WTC11 (cell line): ENCODE results near the gene GLRX2. TPM values are rescaled to one million over a fixed set of nuclear protein-coding genes. Genes with fewer than 3 reads are reported as not detected.

Experiments used
- ATAC-seq: fragments of 200-7000 bp; cut with Tn5 transposase; 2 replicates; pipeline ENCODE4 v1.10.0; 2021; ENCODE audit warnings: mild to moderate bottlenecking, moderate library complexity
- CTCF ChIA-PET: fragments of 300-600 bp; sonication (Branson Sonifier 250); formaldehyde crosslinking; loops from one replicate; lab custom pipeline; 2021; ENCODE audit warnings: antibody characterized with exemption; lab: Charles Lee
- POLR2A ChIA-PET: fragments of 350-600 bp; sonication (Branson Sonifier 250); formaldehyde crosslinking; loops from one replicate; lab custom pipeline; 2021; ENCODE audit warnings: antibody characterized with exemption; lab: Charles Lee
- DNase-seq: peaks from one replicate; pipeline ENCODE4 v3.0.0; 2021; ENCODE audit warnings: low spot score
- H3K27ac Mint-ChIP-seq: 2 replicates; pipeline ENCODE4 v1.8.0; 2021; ENCODE audit warnings: mixed read lengths
- H3K27me3 Mint-ChIP-seq: 2 replicates; pipeline ENCODE4 v1.8.0; 2021; ENCODE audit warnings: low read depth, mild to moderate bottlenecking, moderate library complexity, mixed read lengths
- H3K36me3 Mint-ChIP-seq: 2 replicates; pipeline ENCODE4 v1.8.0; 2021; ENCODE audit warnings: mixed read lengths
- H3K4me1 Mint-ChIP-seq: 2 replicates; pipeline ENCODE4 v1.8.0; 2022; ENCODE audit warnings: mixed read lengths
- H3K4me3 Mint-ChIP-seq: 2 replicates; pipeline ENCODE4 v1.8.0; 2021; ENCODE audit warnings: mild to moderate bottlenecking, moderate library complexity, mixed read lengths
- H3K9me3 Mint-ChIP-seq: 2 replicates; pipeline ENCODE4 v1.8.0; 2021; ENCODE audit warnings: mixed read lengths
- ATF1 ChIP-seq: sonication (generic); formaldehyde crosslinking; IDR thresholded peaks from 2 replicates; pipeline ENCODE4 v1.8.1; 2023; ENCODE audit warnings: mild to moderate bottlenecking, moderate library complexity, missing genetic modification reagents
- CBFB ChIP-seq: sonication (generic); formaldehyde crosslinking; IDR thresholded peaks from 2 replicates; pipeline ENCODE4 v1.8.1; 2022; ENCODE audit warnings: mild to moderate bottlenecking, low read depth, missing genetic modification reagents
- CDX4 ChIP-seq: fragments of 250-450 bp; sonication (Bioruptor Pico); IDR thresholded peaks from 2 replicates; pipeline ENCODE4 v1.9.0; 2021; ENCODE audit warnings: moderate library complexity, mild to moderate bottlenecking, inconsistent platforms, borderline replicate concordance
- ETV6 ChIP-seq: sonication (generic); formaldehyde crosslinking; IDR thresholded peaks from 2 replicates; pipeline ENCODE4 v1.8.1; 2022; ENCODE audit warnings: mild to moderate bottlenecking, missing genetic modification reagents
- FOXJ3 ChIP-seq: sonication (generic); formaldehyde crosslinking; IDR thresholded peaks from 2 replicates; pipeline ENCODE4 v1.9.0; 2021; ENCODE audit warnings: missing genetic modification reagents, mild to moderate bottlenecking, borderline replicate concordance
- GTF2I ChIP-seq: fragments of 250-450 bp; sonication (Bioruptor Pico); conservative IDR thresholded peaks from 2 replicates; pipeline ENCODE4 v1.4.0; 2021; ENCODE audit warnings: mild to moderate bottlenecking
- IRF1 ChIP-seq: sonication (generic); formaldehyde crosslinking; IDR thresholded peaks from 2 replicates; pipeline ENCODE4 v1.8.0; 2023; ENCODE audit warnings: missing genetic modification reagents
- JUN ChIP-seq: sonication (generic); formaldehyde crosslinking; IDR thresholded peaks from 2 replicates; pipeline ENCODE4 v1.8.0; 2023; ENCODE audit warnings: mild to moderate bottlenecking, missing genetic modification reagents
- KAT7 ChIP-seq: sonication (generic); formaldehyde crosslinking; IDR thresholded peaks from 2 replicates; pipeline ENCODE4 v1.8.1; 2023; ENCODE audit warnings: missing genetic modification reagents, mild to moderate bottlenecking, borderline replicate concordance
- MAX ChIP-seq: sonication (generic); formaldehyde crosslinking; IDR thresholded peaks from 2 replicates; pipeline ENCODE4 v1.8.0; 2022; ENCODE audit warnings: mild to moderate bottlenecking, missing genetic modification reagents
- OVOL2 ChIP-seq: fragments of 250-450 bp; sonication (Bioruptor Pico); IDR thresholded peaks from 2 replicates; pipeline ENCODE4 v1.9.0; 2021; ENCODE audit warnings: mild to moderate bottlenecking, borderline replicate concordance
- PREB ChIP-seq: sonication (generic); formaldehyde crosslinking; IDR thresholded peaks from 2 replicates; pipeline ENCODE4 v1.8.1; 2022; ENCODE audit warnings: mild to moderate bottlenecking, missing genetic modification reagents, moderate library complexity, borderline replicate concordance
- PRRX2 ChIP-seq: fragments of 250-450 bp; sonication (Bioruptor Pico); IDR thresholded peaks from 2 replicates; pipeline ENCODE4 v1.8.0; 2021; ENCODE audit warnings: mild to moderate bottlenecking
- SP1 ChIP-seq: sonication (generic); formaldehyde crosslinking; conservative IDR thresholded peaks from 2 replicates; pipeline ENCODE4 v1.8.1; 2022; ENCODE audit warnings: missing genetic modification reagents
- TCF7 ChIP-seq: sonication (generic); formaldehyde crosslinking; IDR thresholded peaks from 2 replicates; pipeline ENCODE4 v1.8.0; 2022; ENCODE audit warnings: mild to moderate bottlenecking, low read depth, missing genetic modification reagents, moderate library complexity
- ZNF232 ChIP-seq: sonication (generic); formaldehyde crosslinking; IDR thresholded peaks from 2 replicates; pipeline ENCODE4 v1.8.0; 2022; ENCODE audit warnings: mild to moderate bottlenecking, missing genetic modification reagents
- ZNF263 ChIP-seq: sonication (generic); formaldehyde crosslinking; IDR thresholded peaks from 2 replicates; pipeline ENCODE4 v1.8.1; 2022; ENCODE audit warnings: low read depth, mild to moderate bottlenecking, moderate library complexity, missing genetic modification reagents
- ZNF317 ChIP-seq: sonication (generic); formaldehyde crosslinking; IDR thresholded peaks from 2 replicates; pipeline ENCODE4 v1.8.1; 2023; ENCODE audit warnings: low read depth, mild to moderate bottlenecking, moderate library complexity, missing genetic modification reagents, borderline replicate concordance
- ZNF396 ChIP-seq: fragments of 250-450 bp; sonication (Bioruptor Pico); IDR thresholded peaks from 2 replicates; pipeline ENCODE4 v1.8.0; 2021; ENCODE audit warnings: mild to moderate bottlenecking, moderate library complexity, borderline replicate concordance
- total RNA-seq: library from RNA; stranded (reverse); gene quantifications from 3 replicates; pipeline ENCODE4 v1.2.3, GENCODE V29; 2021
- TF ChIP-seq, protein P1 (sequence below): fragments of 250-450 bp; sonication (Bioruptor Pico); IDR thresholded peaks from 2 replicates; pipeline ENCODE4 v2.1.2; 2022; ENCODE audit warnings: mild to moderate bottlenecking, moderate library complexity

The GLRX2 gene
- total RNA-seq, 1 experiment from 2014 or later, result 8.4 TPM

GRCh38 chr1:193110864-193111263, 5.7 kb upstream of the GLRX2 start:
- H3K36me3 Mint-ChIP-seq, result no peaks in the 10 kb centered on the region
- no peak overlapping the region for H3K27ac Mint-ChIP-seq
- no peak overlapping the region for H3K4me3 Mint-ChIP-seq
- DNase-seq (no peak), ATAC-seq (no peak)
- TF ChIP-seq CBFB (CRISPR knock-in tag), result no peak
- TF ChIP-seq ZNF317 (CRISPR knock-in tag), result no peak
- TF ChIP-seq OVOL2 (CRISPR knock-in tag), result no peak
- TF ChIP-seq IRF1, result no peak
- no peak for TF ChIP-seq JUN
- no peak for TF ChIP-seq ZNF263 (CRISPR knock-in tag)
- no peak for TF ChIP-seq ATF1 (CRISPR knock-in tag)
- no peak for TF ChIP-seq ETV6 (CRISPR knock-in tag)
- TF ChIP-seq CDX4 (CRISPR knock-in tag), result no peak
- TF ChIP-seq KAT7, result no peak
- no peak for TF ChIP-seq MAX (CRISPR knock-in tag)
- TF ChIP-seq, protein P1, sequence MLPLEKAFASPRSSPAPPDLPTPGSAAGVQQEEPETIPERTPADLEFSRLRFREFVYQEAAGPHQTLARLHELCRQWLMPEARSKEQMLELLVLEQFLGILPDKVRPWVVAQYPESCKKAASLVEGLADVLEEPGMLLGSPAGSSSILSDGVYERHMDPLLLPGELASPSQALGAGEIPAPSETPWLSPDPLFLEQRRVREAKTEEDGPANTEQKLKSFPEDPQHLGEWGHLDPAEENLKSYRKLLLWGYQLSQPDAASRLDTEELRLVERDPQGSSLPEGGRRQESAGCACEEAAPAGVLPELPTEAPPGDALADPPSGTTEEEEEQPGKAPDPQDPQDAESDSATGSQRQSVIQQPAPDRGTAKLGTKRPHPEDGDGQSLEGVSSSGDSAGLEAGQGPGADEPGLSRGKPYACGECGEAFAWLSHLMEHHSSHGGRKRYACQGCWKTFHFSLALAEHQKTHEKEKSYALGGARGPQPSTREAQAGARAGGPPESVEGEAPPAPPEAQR (CRISPR knock-in tag), result no peak
- no peak for TF ChIP-seq PRRX2
- TF ChIP-seq FOXJ3, result no peak
- TF ChIP-seq ZNF232 (CRISPR knock-in tag), result no peak
- TF ChIP-seq ZNF396 (CRISPR knock-in tag), result no peak
- no peak for TF ChIP-seq PREB (CRISPR knock-in tag)
- no peaks in the 10 kb centered on the region for H3K9me3 Mint-ChIP-seq
- CTCF ChIA-PET, result interaction anchor here (1.4 to 1.5 kb wide), 2 partner anchors 41 to 79 kb away, joined by 4 to 5 read pairs; no protein-coding TSS in a partner anchor
- peaks cover 39% of the 10 kb centered on the region for H3K4me1 Mint-ChIP-seq
- no peaks in the 10 kb centered on the region for H3K27me3 Mint-ChIP-seq
- POLR2A ChIA-PET, result no interaction called here

DNA sequence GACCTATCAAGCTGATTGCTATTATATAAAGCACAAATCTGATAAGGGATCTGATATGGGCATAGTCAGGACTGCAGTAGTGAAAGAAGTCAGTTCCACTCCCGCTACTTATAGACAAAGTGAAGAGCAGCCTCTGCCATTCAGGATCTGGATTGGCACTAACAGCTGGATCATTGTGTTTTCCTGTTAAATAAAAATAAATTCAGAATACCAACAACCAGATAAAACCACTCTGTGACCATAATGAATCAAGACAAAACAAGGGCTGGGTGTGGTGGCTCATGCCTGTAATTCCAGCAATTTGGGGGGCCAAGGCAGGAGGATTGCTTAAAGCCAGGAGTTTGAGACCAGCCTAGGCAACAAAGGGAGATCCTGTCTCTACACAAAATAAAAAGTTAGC, 5.0 kb upstream of the GLRX2 start:
- no peaks in the 10 kb centered on the region for H3K27me3 Mint-ChIP-seq
- POLR2A ChIA-PET, result no interaction called here

GRCh38 chr1:193109619-193110018, 4.4 kb upstream of the GLRX2 start:
- no peak overlapping the region for H3K27ac Mint-ChIP-seq
- no peaks in the 10 kb centered on the region; the same call in 1 of the 2 replicates for H3K27me3 Mint-ChIP-seq
- H3K36me3 Mint-ChIP-seq, result no peaks in the 10 kb centered on the region
- H3K4me3 Mint-ChIP-seq, result no peak overlapping the region
- ChIA-PET POLR2A (no interaction called here), CTCF (no interaction called here)
- peaks cover 39% of the 10 kb centered on the region for H3K4me1 Mint-ChIP-seq
- DNase-seq (no peak), ATAC-seq (no peak)
- H3K9me3 Mint-ChIP-seq, result no peaks in the 10 kb centered on the region
- TF ChIP-seq TCF7 (no peak), SP1 (CRISPR knock-in tag) (no peak)

More for the DNA sequence above, 5.0 kb upstream of the GLRX2 start:
- Mint-ChIP-seq H3K4me3 (no peak overlapping the region), H3K9me3 (no peaks in the 10 kb centered on the region), H3K36me3 (no peaks in the 10 kb centered on the region), H3K4me1 (peaks cover 41% of the 10 kb centered on the region), H3K27ac (no peak overlapping the region; the same call in 1 of the 2 replicates)
- ATAC-seq, result no peak
- CTCF ChIA-PET, result no interaction called here
- TF ChIP-seq GTF2I (CRISPR knock-in tag), result no peak
- no peak for DNase-seq
